Vagina (tissue), 2 donors: Measurements from ENCODE around the gene SRM. TPM values are rescaled to one million over a fixed set of nuclear protein-coding genes. Genes with fewer than 3 reads are reported as not detected.

Source experiments
- DNase-seq, 2 donors: peaks; one replicate each; pipeline ENCODE4 v3.0.0-alpha.2; 2017; ENCODE audit errors: extremely low spot score in 2 of 2
- H3K27ac ChIP-seq: fragments of 200-600 bp; sonication (generic); one replicate; pipeline ENCODE4 v1.5.1; 2019
- H3K27me3 ChIP-seq: fragments of 200-600 bp; sonication (generic); one replicate; pipeline ENCODE4 v1.5.1; 2019
- H3K36me3 ChIP-seq, 2 donors: fragments of 200-600 bp; sonication (generic); one replicate each; pipeline ENCODE4 v1.5.1; 2017 to 2019
- H3K4me1 ChIP-seq: fragments of 200-600 bp; sonication (generic); one replicate; pipeline ENCODE4 v1.5.1; 2019
- H3K4me3 ChIP-seq, 2 donors: fragments of 200-600 bp; sonication (generic); 1 replicate in 1 of 2; 2 replicates in 1 of 2; pipeline ENCODE4 v1.5.1; 2016 to 2019
- H3K9me3 ChIP-seq: fragments of 200-600 bp; sonication (generic); one replicate; pipeline ENCODE4 v1.5.1; 2019
- CTCF ChIP-seq, 3 experiments: fragments of 450-650 bp in 2 of 3; fragments of 200-600 bp in 1 of 3; sonication (generic) in 1 of 3; IDR thresholded peaks; one replicate each; pipeline ENCODE4 v1.5.1; 2017 to 2019; ENCODE audit warnings: antibody characterized with exemption in 3 of 3, mild to moderate bottlenecking in 2 of 3, moderate library complexity in 2 of 3
- POLR2A ChIP-seq, 2 donors: fragments of 450-650 bp; IDR thresholded peaks; one replicate each; pipeline ENCODE4 v1.6.1; 2017; ENCODE audit warnings: antibody characterized with exemption in 2 of 2, mild to moderate bottlenecking in 2 of 2, moderate library complexity in 2 of 2
- POLR2AphosphoS5 ChIP-seq, 2 donors: sonication (generic); formaldehyde crosslinking; IDR thresholded peaks; one replicate each; pipeline ENCODE4 v1.9.0; 2017; ENCODE audit warnings: antibody characterized with exemption in 2 of 2, mild to moderate bottlenecking in 2 of 2, low read depth in 1 of 2; ENCODE audit not compliant: insufficient read depth in 1 of 2
- intact Hi-C: fragments of 100-400 bp; cut with DNase I; formaldehyde crosslinking; loops from one replicate; pipeline ENCODE4 v1.15.1; 2023
- total RNA-seq: library from RNA; depleted of rRNA; stranded (reverse); fragments of >200 nt; gene quantifications from one replicate; pipeline ENCODE4 v1.2.3, GENCODE V29; 2016

Gene SRM
- total RNA-seq, 1 donor from 2014 or later, result 68.0 TPM

DNA sequence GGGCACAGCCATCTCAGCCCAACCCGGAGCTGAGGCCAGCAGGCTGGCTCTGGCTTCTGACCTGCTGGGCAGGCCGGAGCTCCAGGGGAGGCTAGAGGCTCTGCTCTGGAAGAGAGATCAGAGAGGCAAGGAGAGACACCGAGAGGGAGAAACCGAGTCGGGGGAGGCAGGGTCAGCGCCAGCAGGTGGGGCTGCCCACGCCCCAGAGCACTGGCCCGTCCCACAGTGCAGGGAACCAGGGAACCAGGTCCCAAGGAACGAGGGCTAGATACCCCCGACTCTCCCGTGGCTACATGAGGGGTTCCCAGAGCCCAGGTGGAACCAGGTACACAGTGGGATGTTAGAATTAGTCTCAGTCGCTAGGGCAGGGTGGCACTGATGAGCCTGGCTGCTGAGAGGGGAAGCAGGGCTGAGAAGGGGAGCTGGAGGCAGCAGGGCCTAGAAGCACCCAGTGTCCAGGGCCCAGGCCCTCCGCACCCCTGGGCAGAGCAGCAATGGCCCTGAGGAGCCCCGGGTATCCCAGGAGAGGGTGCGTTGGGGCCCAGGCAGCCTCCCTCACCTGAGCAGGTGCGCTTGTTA is 14.9 kb downstream of the SRM start:
- TF ChIP-seq POLR2AphosphoS5 (IDR thresholded peaks at IDR 0.05; ENCODE audit: insufficient read depth in 1 of 2, low read depth in 1 of 2), result no peak
- no peak for TF ChIP-seq CTCF (IDR thresholded peaks at IDR 0.05)
- no peak for TF ChIP-seq POLR2A (IDR thresholded peaks at IDR 0.05)
- no peak for DNase-seq
- H3K27ac ChIP-seq, result no peak overlapping the region
- H3K4me3 ChIP-seq, result no peak overlapping the region
- intact Hi-C loops, result loop anchor here (5.0 kb wide), 1 partner anchor 602 kb away; no protein-coding TSS in a partner anchor
- no peaks in the 10 kb centered on the region for H3K36me3 ChIP-seq
- H3K4me1 ChIP-seq, result no peaks in the 10 kb centered on the region
- no peaks in the 10 kb centered on the region for H3K27me3 ChIP-seq
- H3K9me3 ChIP-seq, result no peaks in the 10 kb centered on the region

GRCh38 chr1:11044086-11044848 is 15.6 kb downstream of the SRM start:
- intact Hi-C loops, result loop anchor here (5.0 kb wide), 1 partner anchor 603 kb away; no protein-coding TSS in a partner anchor
- TF ChIP-seq CTCF (IDR thresholded peaks at IDR 0.05) (no peak), POLR2AphosphoS5 (IDR thresholded peaks at IDR 0.05; ENCODE audit: insufficient read depth in 1 of 2, low read depth in 1 of 2) (no peak), POLR2A (IDR thresholded peaks at IDR 0.05) (no peak)

GRCh38 chr1:11042995-11043874 is 16.6 kb downstream of the SRM start:
- Histone ChIP-seq H3K36me3 (no peaks in the 10 kb centered on the region), H3K27me3 (no peaks in the 10 kb centered on the region), H3K4me3 (no peak overlapping the region), H3K9me3 (no peaks in the 10 kb centered on the region), H3K4me1 (no peaks in the 10 kb centered on the region), H3K27ac (no peak overlapping the region)
- TF ChIP-seq CTCF (IDR thresholded peaks at IDR 0.05) (no peak), POLR2AphosphoS5 (IDR thresholded peaks at IDR 0.05; ENCODE audit: insufficient read depth in 1 of 2, low read depth in 1 of 2) (no peak), POLR2A (IDR thresholded peaks at IDR 0.05) (no peak)
- DNase-seq, result no peak
- intact Hi-C loops, result loop anchor here (5.0 kb wide), 1 partner anchor 604 kb away; no protein-coding TSS in a partner anchor

More at GRCh38 chr1:11044086-11044848, 15.6 kb downstream of the SRM start:
- no peak overlapping the region for H3K4me3 ChIP-seq
- no peaks in the 10 kb centered on the region for H3K4me1 ChIP-seq
- DNase-seq, result no peak
- H3K27ac ChIP-seq, result no peak overlapping the region
- H3K9me3 ChIP-seq, result no peaks in the 10 kb centered on the region
- H3K27me3 ChIP-seq, result no peaks in the 10 kb centered on the region
- no peaks in the 10 kb centered on the region for H3K36me3 ChIP-seq

GRCh38 chr1:11042065-11042464 is 17.8 kb downstream of the SRM start:
- intact Hi-C loops, result loop anchor here (5.0 kb wide), 1 partner anchor 605 kb away; no protein-coding TSS in a partner anchor
- H3K9me3 ChIP-seq, result no peaks in the 10 kb centered on the region
- H3K27ac ChIP-seq, result no peak overlapping the region
- no peak for DNase-seq
- no peaks in the 10 kb centered on the region for H3K36me3 ChIP-seq
- TF ChIP-seq CTCF (IDR thresholded peaks at IDR 0.05) (no peak), POLR2AphosphoS5 (IDR thresholded peaks at IDR 0.05; ENCODE audit: insufficient read depth in 1 of 2, low read depth in 1 of 2) (no peak), POLR2A (IDR thresholded peaks at IDR 0.05) (no peak)
- no peaks in the 10 kb centered on the region for H3K27me3 ChIP-seq
- no peak overlapping the region for H3K4me3 ChIP-seq
- H3K4me1 ChIP-seq, result peaks cover 4% of the 10 kb centered on the region
